MM.1S (cell line): Measurements from ENCODE around the gene PROB1.

Source experiments
- EZH2 ChIP-seq: fragments of 300-600 bp; sonication (generic); optimal IDR thresholded peaks from 2 replicates; pipeline ENCODE3; 2017; ENCODE audit warnings: low read depth, mild to moderate bottlenecking, antibody characterized with exemption, low read length, mixed read lengths
- TF ChIP-seq, protein P1 (sequence below): fragments of 300-600 bp; sonication (generic); IDR thresholded peaks from 2 replicates; pipeline ENCODE4 v1.5.1; 2016; ENCODE audit warnings: antibody characterized with exemption, low read length, mixed read lengths

DNA sequence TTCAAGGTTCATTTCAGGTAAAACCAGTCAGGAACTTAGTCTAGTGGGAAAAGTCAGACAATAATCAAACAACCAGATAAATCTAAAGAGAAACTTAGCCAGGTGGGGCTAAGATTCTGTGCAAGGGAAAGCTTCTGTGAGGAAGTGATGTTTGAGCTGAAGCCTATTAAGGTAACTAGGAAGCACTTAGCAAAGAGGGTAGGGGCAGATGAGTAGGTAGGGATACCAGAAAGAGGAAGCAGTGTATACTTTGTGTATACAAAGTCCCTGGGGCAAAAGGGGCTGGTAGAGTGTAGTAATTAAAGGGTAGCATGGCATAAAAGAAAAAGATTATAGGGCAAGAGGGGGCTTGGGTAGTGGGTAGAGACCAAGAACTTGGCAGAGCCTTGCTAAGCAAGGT is 12.6 kb upstream of the PROB1 start:
- TF ChIP-seq EZH2: no peak
- TF ChIP-seq, protein P1, sequence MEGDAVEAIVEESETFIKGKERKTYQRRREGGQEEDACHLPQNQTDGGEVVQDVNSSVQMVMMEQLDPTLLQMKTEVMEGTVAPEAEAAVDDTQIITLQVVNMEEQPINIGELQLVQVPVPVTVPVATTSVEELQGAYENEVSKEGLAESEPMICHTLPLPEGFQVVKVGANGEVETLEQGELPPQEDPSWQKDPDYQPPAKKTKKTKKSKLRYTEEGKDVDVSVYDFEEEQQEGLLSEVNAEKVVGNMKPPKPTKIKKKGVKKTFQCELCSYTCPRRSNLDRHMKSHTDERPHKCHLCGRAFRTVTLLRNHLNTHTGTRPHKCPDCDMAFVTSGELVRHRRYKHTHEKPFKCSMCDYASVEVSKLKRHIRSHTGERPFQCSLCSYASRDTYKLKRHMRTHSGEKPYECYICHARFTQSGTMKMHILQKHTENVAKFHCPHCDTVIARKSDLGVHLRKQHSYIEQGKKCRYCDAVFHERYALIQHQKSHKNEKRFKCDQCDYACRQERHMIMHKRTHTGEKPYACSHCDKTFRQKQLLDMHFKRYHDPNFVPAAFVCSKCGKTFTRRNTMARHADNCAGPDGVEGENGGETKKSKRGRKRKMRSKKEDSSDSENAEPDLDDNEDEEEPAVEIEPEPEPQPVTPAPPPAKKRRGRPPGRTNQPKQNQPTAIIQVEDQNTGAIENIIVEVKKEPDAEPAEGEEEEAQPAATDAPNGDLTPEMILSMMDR: no peak
